Measurements from ENCODE around the gene PAX5. TPM values are rescaled to one million over a fixed set of nuclear protein-coding genes. Genes with fewer than 3 reads are reported as not detected.

PAX5 gene
- total and polyA plus RNA-seq, 9 donors = under 0.01 to 0.34 (median 0.19) TPM

DNA sequence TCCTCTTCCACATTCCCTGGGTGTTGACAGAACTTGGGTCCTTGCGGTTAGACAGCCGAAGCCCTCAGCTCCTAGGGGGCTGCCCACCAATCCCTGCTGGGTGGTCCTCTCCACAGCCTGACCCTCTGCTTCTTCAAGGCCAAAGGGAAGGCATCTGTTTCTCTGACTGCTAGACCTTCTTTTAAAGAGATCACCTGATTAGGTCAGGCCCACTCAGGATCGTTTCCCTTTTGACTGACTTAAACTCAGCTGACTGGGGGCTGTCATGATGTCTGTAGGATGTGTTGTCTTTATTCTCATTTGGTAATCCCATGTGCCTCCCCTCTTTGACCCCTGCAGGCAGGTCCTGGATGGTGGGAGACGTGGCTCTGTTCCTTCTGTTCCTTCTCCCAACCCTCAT lies 207.5 kb downstream of the PAX5 start:
- H3K9me3 ChIP-seq (replicated peaks; ENCODE audit: control insufficient read depth, low read depth, low read length) = no peaks in the 10 kb centered on the region
- DNase-seq = no peak
- H3K36me3 ChIP-seq (ENCODE audit: control insufficient read depth, insufficient read depth, low read length) = no peaks in the 10 kb centered on the region
- no peak overlapping the region for H3K4me3 ChIP-seq (ENCODE audit: low read length)
- H3K27me3 ChIP-seq (ENCODE audit: control insufficient read depth, insufficient read depth, low read length) = peaks cover 15% of the 10 kb centered on the region
- 95% methylated on average over 2 of the region's 4 CpGs for WGBS (ENCODE audit: insufficient coverage)
- no peak overlapping the region for H3K27ac ChIP-seq (ENCODE audit: low read length)
- H3K4me1 ChIP-seq (ENCODE audit: control insufficient read depth, insufficient read depth, low read length) = no peaks in the 10 kb centered on the region

DNA sequence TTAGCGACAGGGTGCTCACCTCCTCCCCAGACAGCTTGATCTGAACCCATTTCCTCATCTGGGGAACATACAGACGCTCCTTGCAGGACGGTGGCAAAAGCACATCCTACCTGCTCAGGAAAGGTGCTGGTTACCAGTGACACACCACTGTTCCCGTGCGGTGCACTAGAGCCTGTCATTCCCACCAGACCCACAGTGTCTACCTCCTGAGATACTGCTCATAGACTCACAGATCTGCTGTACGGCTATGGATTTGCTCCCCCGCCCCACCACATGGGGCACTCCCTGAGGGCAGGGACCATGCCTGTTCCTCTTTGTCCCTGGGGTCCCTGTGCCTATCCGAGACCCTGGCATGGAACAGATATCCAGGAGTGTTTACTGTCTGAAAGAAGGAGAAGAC lies 208.9 kb downstream of the PAX5 start:
- H3K4me1 ChIP-seq (ENCODE audit: control insufficient read depth, insufficient read depth, low read length) = no peaks in the 10 kb centered on the region
- no peaks in the 10 kb centered on the region for H3K9me3 ChIP-seq (replicated peaks; ENCODE audit: control insufficient read depth, low read depth, low read length)
- no peak for DNase-seq
- H3K4me3 ChIP-seq (ENCODE audit: low read length) = no peak overlapping the region
- no peaks in the 10 kb centered on the region for H3K36me3 ChIP-seq (ENCODE audit: control insufficient read depth, insufficient read depth, low read length)
- WGBS (ENCODE audit: insufficient coverage) = 85% methylated on average over 7 of the region's 8 CpGs
- H3K27me3 ChIP-seq (ENCODE audit: control insufficient read depth, insufficient read depth, low read length) = peaks cover 22% of the 10 kb centered on the region
- H3K27ac ChIP-seq (ENCODE audit: low read length) = no peak overlapping the region

DNA sequence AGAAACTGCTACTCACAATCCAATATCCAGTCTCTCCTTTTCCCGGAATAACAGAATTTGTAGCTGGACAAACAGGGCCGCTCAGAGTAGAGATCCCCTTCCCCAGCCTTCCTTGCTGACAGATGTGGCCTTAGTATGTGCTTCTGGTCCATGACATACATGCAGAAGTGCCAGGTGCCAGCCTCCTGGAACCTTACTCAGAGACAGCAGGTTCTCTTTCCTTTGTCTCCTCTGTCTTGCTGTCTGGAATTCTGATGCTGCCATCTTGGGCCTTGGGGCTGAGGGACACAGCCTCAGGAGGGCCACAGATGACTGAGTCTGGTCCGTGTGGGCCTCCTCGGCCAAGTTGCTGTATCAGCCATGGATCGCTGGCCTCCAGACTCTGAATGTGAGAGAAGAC lies 210.1 kb downstream of the PAX5 start:
- 69% methylated on average over 3 of the region's 5 CpGs for WGBS (ENCODE audit: insufficient coverage)
- peaks cover 34% of the 10 kb centered on the region for H3K27me3 ChIP-seq (ENCODE audit: control insufficient read depth, insufficient read depth, low read length)
- H3K4me1 ChIP-seq (ENCODE audit: control insufficient read depth, insufficient read depth, low read length) = peaks cover 4% of the 10 kb centered on the region
- DNase-seq = no peak
- H3K36me3 ChIP-seq (ENCODE audit: control insufficient read depth, insufficient read depth, low read length) = no peaks in the 10 kb centered on the region
- H3K9me3 ChIP-seq (replicated peaks; ENCODE audit: control insufficient read depth, low read depth, low read length) = no peaks in the 10 kb centered on the region
- H3K27ac ChIP-seq (ENCODE audit: low read length) = no peak overlapping the region
- no peak overlapping the region for H3K4me3 ChIP-seq (ENCODE audit: low read length)

DNA sequence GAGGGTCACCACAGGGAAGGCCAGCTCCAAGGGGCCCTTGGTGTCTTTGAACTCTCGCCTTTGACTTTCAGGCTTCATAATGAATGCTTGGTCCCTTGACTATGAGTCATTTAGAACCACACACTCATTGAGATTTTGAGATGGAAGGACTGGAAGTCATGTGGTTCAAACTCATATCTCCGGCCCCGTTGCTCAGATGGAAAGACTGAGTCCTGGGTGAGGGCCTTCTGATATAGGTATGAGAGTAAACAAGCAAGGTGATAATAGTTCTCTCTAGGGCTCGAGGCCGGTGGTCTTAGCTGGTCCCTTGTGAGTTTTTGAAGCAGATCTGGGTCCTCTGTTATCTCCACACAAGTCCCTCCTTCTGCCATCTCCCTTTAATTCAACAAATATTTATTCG lies 210.6 kb downstream of the PAX5 start:
- no peaks in the 10 kb centered on the region for H3K9me3 ChIP-seq (replicated peaks; ENCODE audit: control insufficient read depth, low read depth, low read length)
- 80% methylated on average over 2 of the region's 6 CpGs for whole genome bisulfite sequencing (ENCODE audit: insufficient coverage)
- H3K27me3 ChIP-seq (ENCODE audit: control insufficient read depth, insufficient read depth, low read length) = peaks cover 37% of the 10 kb centered on the region

DNA sequence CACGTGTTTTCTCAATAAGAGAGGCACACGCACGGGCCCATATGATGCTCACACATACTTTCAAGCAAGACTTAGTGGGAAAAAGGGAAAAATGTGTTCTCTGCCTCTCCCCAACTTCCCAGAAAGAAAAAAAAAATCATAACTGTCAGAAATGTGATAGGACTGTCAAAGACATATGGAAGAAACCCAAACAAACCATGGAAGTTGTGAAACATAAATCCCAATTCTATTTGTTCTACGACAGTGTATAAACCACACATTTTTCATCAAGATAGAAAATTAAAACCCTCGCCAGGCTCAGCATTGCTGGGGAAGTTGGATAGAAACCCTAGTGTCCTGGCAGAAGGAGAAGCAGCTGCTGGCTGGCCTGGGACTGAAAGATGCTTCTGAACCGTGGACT lies 211.9 kb downstream of the PAX5 start:
- H3K4me1 ChIP-seq (ENCODE audit: control insufficient read depth, insufficient read depth, low read length) = peaks cover 14% of the 10 kb centered on the region
- WGBS (ENCODE audit: insufficient coverage) = 0% methylated on average over 1 of the region's 6 CpGs
- H3K9me3 ChIP-seq (replicated peaks; ENCODE audit: control insufficient read depth, low read depth, low read length) = no peaks in the 10 kb centered on the region
- H3K4me3 ChIP-seq (ENCODE audit: low read length) = no peak overlapping the region
- H3K27ac ChIP-seq (ENCODE audit: low read length) = no peak overlapping the region
- no peaks in the 10 kb centered on the region for H3K36me3 ChIP-seq (ENCODE audit: control insufficient read depth, insufficient read depth, low read length)
- no peak for DNase-seq
- H3K27me3 ChIP-seq (ENCODE audit: control insufficient read depth, insufficient read depth, low read length) = peaks cover 46% of the 10 kb centered on the region

More for the DNA sequence above, 210.6 kb downstream of the PAX5 start:
- Histone ChIP-seq H3K4me1 (ENCODE audit: control insufficient read depth, insufficient read depth, low read length) (peaks cover 8% of the 10 kb centered on the region), H3K27ac (ENCODE audit: low read length) (no peak overlapping the region), H3K4me3 (ENCODE audit: low read length) (no peak overlapping the region), H3K36me3 (ENCODE audit: control insufficient read depth, insufficient read depth, low read length) (no peaks in the 10 kb centered on the region)
- DNase-seq = no peak

DNA sequence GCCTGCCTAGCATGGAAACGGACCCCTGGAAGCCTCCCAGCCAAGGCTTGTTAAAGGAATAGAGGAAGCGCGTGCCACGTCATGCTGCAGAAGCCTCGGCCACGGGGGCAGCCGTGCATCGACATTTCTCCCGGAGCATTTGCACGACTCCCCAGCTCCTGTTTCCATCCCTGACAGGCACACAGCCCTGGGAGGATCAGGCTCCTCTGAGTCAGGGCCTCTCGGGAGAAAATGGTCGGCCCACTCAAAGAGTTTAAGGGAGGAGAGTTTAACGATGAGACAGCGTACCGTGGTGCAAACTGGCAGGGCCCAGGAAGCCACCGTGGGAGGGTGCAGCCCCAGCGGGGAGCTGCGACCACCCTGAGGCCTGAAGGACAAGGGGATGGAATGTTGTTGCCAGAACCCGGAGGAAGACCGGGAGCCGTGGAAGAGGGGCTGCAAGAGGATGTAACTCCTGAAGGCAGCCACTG lies 213.6 kb downstream of the PAX5 start:
- 32% methylated on average over 21 of the region's 21 CpGs for WGBS (ENCODE audit: insufficient coverage)
- peaks cover 14% of the 10 kb centered on the region for H3K4me1 ChIP-seq (ENCODE audit: control insufficient read depth, insufficient read depth, low read length)
- no peaks in the 10 kb centered on the region for H3K36me3 ChIP-seq (ENCODE audit: control insufficient read depth, insufficient read depth, low read length)
- H3K4me3 ChIP-seq (ENCODE audit: low read length) = no peak overlapping the region
- no peak for DNase-seq
- H3K27ac ChIP-seq (ENCODE audit: low read length) = no peak overlapping the region
- H3K9me3 ChIP-seq (replicated peaks; ENCODE audit: control insufficient read depth, low read depth, low read length) = no peaks in the 10 kb centered on the region
- peaks cover 46% of the 10 kb centered on the region for H3K27me3 ChIP-seq (ENCODE audit: control insufficient read depth, insufficient read depth, low read length)

DNA sequence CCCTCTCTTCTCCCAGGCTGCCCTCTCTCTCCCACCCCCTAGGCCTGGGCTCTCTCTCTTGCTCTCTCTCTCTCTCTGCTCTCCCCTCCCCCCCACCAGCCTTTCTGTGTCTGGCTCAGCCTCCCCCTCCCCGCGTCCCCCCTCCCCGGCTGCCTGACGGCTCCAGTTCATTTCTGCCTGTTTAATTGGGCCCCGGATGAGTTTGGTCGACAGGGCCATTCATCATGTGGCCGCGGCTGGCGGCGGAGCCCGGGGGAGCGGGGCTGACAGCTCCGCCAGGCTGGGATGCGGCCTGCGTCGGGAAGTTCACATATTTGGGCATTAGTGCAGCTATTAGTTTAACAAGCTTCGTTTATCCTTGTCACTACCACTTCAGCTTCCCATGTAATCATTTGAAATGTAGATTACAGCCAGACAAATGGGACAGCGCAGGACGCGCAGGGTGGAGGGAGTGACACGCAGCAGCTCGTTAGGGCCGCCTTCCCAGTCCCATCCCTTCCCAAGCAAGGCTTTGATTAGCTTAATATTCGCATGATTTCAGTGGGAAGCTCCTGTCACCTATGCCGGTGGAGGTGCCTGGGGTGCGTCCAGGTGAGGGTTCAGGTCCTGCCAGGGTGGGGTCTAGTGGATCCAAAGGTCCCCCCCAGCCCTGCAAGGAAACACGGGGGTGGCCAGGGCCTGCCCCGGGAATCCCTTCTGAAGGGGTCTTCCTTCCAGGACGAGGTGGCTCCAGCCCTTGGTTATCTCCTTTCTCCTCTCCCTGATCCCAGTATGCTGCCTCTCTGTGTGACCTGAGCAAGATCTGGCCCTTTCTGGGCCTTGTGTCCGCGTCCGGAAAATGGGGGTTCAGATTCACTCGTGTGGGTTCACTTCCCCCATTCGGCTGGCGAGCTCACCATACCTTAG lies 214.8 kb downstream of the PAX5 start:
- Histone ChIP-seq H3K27me3 (ENCODE audit: control insufficient read depth, insufficient read depth, low read length) (peaks cover 46% of the 10 kb centered on the region), H3K9me3 (replicated peaks; ENCODE audit: control insufficient read depth, low read depth, low read length) (no peaks in the 10 kb centered on the region)
- 25% methylated on average over 18 of the region's 35 CpGs for whole genome bisulfite sequencing (ENCODE audit: insufficient coverage)

DNA sequence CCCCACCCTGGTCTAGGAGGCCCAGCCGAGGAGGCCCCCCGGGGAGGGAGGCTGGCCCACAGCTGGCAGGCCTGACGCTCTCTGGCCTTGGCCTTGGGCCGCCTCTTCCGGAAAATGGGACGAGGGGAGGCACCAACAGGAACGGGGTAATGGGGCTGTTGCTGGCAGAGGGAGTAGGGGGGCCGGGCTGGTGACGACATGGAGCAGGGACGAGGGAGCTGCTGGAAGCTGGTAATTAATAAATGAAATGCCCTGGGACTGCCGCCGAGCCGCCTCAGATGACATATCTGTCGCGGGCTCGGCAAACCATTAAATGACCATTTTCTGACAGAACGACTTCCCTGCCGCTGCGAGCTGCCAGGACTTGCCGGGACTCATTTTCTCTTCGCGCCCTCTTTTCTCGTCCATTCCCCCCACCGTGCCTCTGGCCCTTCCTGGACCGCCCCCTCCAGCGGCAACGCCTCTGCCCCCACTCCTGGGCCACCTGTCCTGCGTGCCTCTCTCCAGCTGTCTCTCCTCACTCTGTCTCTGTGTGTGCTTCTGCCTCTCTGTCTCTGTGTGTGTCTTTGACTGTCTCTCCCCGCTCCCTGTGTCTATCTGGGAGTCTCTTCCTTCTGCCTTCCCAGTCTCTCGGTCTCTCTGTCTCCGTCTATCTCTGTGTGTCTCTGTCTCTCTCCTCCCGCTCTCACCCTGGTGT lies 215.7 kb downstream of the PAX5 start:
- Histone ChIP-seq H3K36me3 (ENCODE audit: control insufficient read depth, insufficient read depth, low read length) (no peaks in the 10 kb centered on the region), H3K9me3 (replicated peaks; ENCODE audit: control insufficient read depth, low read depth, low read length) (no peaks in the 10 kb centered on the region), H3K27me3 (ENCODE audit: control insufficient read depth, insufficient read depth, low read length) (peaks cover 45% of the 10 kb centered on the region), H3K4me3 (ENCODE audit: low read length) (peak overlapping the region; percentile 13), H3K27ac (ENCODE audit: low read length) (no peak overlapping the region), H3K4me1 (ENCODE audit: control insufficient read depth, insufficient read depth, low read length) (peaks cover 14% of the 10 kb centered on the region)
- DNase-seq = peak; percentile 13
- WGBS (ENCODE audit: insufficient coverage) = 7% methylated on average over 31 of the region's 32 CpGs

More for the DNA sequence above, 214.8 kb downstream of the PAX5 start:
- H3K4me1 ChIP-seq (ENCODE audit: control insufficient read depth, insufficient read depth, low read length) = peaks cover 14% of the 10 kb centered on the region
- no peak overlapping the region for H3K4me3 ChIP-seq (ENCODE audit: low read length)
- no peak overlapping the region for H3K27ac ChIP-seq (ENCODE audit: low read length)
- no peaks in the 10 kb centered on the region for H3K36me3 ChIP-seq (ENCODE audit: control insufficient read depth, insufficient read depth, low read length)
- peak; percentile 10 for DNase-seq

DNA sequence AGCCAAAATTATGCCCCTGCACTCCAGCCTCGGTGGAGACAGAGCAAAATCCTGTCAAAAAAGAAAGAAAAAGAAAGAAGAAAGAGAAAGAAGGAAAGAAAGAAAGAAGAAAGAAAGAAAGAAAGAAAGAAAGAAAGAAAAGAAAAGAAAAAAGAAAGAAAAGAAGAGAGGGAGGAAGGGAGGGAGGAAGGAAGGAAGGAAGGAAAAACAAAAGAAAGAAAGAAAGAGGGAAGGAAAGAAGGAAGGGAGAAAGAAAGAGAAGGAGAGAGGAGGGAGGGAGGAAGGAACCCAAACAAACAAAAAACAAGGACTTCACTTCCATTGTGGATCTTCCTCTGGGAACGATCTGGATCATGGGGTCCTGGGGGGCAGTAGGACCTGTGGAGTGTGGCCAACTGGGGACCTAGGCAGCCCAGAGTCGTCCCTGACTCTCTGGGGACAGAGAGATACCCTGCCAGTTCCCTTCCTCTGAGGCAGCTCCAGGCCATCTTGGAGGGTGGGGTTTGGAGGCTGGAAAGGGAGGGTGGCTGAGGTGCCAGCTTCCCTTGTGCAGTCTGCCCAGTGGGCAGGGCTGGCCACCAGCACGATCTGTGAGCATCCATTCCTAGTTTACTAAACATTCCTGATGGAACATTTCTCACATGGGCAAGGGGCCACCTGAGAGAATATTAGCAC lies 216.8 kb downstream of the PAX5 start:
- Histone ChIP-seq H3K4me1 (ENCODE audit: control insufficient read depth, insufficient read depth, low read length) (peaks cover 14% of the 10 kb centered on the region), H3K27ac (ENCODE audit: low read length) (no peak overlapping the region), H3K4me3 (ENCODE audit: low read length) (no peak overlapping the region), H3K9me3 (replicated peaks; ENCODE audit: control insufficient read depth, low read depth, low read length) (no peaks in the 10 kb centered on the region), H3K36me3 (ENCODE audit: control insufficient read depth, insufficient read depth, low read length) (no peaks in the 10 kb centered on the region), H3K27me3 (ENCODE audit: control insufficient read depth, insufficient read depth, low read length) (peaks cover 38% of the 10 kb centered on the region)
- no CpG with 5 or more reads among the region's 4 CpGs for WGBS (ENCODE audit: insufficient coverage)
- DNase-seq = no peak

DNA sequence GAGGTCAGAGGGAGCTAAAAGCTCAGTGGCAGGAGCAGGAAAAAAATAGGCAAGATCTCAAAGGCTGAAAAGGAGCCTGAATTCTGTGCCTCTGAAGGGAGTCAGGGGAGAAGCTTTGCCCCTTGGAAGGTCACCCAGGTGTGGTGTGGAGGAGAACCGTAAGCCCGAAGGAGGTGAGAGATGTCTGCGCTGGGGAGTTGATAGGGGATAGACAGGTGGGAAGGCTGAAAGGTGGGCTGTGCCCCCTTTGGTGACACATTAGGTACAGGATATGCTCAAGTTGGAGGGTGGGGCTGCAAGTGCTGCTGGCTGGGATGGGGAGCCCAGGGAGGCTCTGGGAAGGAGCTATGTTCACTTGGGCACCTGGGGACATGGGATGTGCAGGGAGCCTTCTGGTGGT lies 217.7 kb downstream of the PAX5 start:
- WGBS (ENCODE audit: insufficient coverage) = 91% methylated on average over 3 of the region's 3 CpGs
- H3K36me3 ChIP-seq (ENCODE audit: control insufficient read depth, insufficient read depth, low read length) = no peaks in the 10 kb centered on the region
- peaks cover 14% of the 10 kb centered on the region for H3K4me1 ChIP-seq (ENCODE audit: control insufficient read depth, insufficient read depth, low read length)
- peaks cover 35% of the 10 kb centered on the region for H3K27me3 ChIP-seq (ENCODE audit: control insufficient read depth, insufficient read depth, low read length)
- no peaks in the 10 kb centered on the region for H3K9me3 ChIP-seq (replicated peaks; ENCODE audit: control insufficient read depth, low read depth, low read length)
- H3K27ac ChIP-seq (ENCODE audit: low read length) = no peak overlapping the region
- DNase-seq = no peak
- no peak overlapping the region for H3K4me3 ChIP-seq (ENCODE audit: low read length)
